ENCODE data around the gene CD74. TPM values are rescaled to one million over a fixed set of nuclear protein-coding genes. Genes with fewer than 3 reads are reported as not detected.

The CD74 gene
- total and polyA plus RNA-seq, 2 of the 4 experiments (the other 2 are of a cell fraction): 0.18 to 1.1 TPM

DNA sequence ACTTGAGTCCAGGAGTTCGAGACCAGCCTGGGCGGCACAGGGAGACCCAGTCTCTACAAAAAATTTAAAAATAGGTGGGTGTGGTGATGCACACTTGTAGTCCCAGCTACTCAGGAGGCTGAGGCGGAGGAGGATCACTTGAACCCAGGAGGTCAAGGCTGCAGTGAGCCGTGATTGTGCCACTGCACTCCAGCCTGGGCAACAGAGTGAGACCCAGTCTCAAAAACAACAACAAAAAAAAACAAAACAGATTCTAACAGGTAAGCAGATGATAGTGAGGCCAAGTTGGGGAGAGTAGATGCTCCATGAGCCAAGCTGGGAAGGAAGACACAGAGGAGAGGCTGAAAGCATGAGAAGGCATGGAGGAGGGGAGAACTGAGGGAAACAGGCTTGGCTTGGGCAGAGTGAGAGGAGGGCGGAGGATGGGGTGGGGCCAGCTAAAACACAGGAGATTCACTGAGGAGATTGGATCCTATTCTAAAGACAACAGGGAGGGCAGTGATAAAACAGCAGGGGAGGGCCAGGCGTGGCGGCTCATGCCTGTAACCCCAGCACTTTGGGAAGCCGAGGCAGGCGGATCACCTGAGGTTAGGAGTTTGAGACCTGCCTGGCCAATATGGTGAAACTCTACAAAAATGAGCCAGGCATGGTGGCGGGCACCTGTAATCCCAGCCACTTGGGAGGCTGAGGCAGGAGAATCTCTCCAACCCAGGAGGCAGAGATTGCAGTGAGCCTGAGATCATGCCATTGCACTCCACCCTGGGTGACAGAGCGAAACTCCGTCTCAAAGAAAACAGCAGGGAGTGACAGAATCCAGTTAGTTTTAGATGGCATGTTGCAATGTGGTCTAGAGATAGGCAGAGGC is 28.5 kb upstream of the CD74 start:
- dilution Hi-C loops (cut with HindIII; ENCODE audit: low sequenced_read_pairs, unreplicated experiment): no loop called here
- Histone ChIP-seq H2AK9ac (replicated peaks; ENCODE audit: low read depth, low read length, poor library complexity) (no peak overlapping the region), H3K9ac (ENCODE audit: low read depth, low read length) (no peak overlapping the region), H3K18ac (ENCODE audit: low read depth, low read length) (no peak overlapping the region), H3K9me1 (ENCODE audit: insufficient read depth, low read length) (no peaks in the 10 kb centered on the region; the same call in 1 of the 2 replicates), H3K56ac (ENCODE audit: extremely low read depth, insufficient read depth, low read length) (no peak overlapping the region), H2BK20ac (ENCODE audit: low read depth, low read length) (no peak overlapping the region), H4K8ac (ENCODE audit: low read depth in 2 of 2, low read length in 2 of 2) (no peak overlapping the region), H2BK5ac (ENCODE audit: low read depth, low read length, poor library complexity, severe bottlenecking) (no peak overlapping the region), H4K20me1 (ENCODE audit: insufficient read depth, low read length) (peaks cover 43% of the 10 kb centered on the region), H2BK15ac (ENCODE audit: low read depth, low read length) (no peak overlapping the region), H4K5ac (ENCODE audit: low read depth, low read length) (no peak overlapping the region), H2AK5ac (ENCODE audit: low read depth, low read length) (no peak overlapping the region), H3K4me2 (ENCODE audit: low read depth, low read length) (no peak overlapping the region), H3K4ac (ENCODE audit: low read depth, low read length) (no peak overlapping the region), H3K9me3 (ENCODE audit: control insufficient read depth, insufficient read depth, low read length) (no peaks in the 10 kb centered on the region), H3K4me3 (ENCODE audit: insufficient read depth, low read depth, low read length) (no peak overlapping the region), H3K27me3 (ENCODE audit: control insufficient read depth, insufficient read depth, low read length) (no peaks in the 10 kb centered on the region), H2AFZ (replicated peaks; ENCODE audit: low read length, poor library complexity) (no peak overlapping the region), H3K27ac (ENCODE audit: insufficient read depth, low read length) (no peak overlapping the region), H3K36me3 (ENCODE audit: control insufficient read depth, insufficient read depth, low read length) (peaks cover 35% of the 10 kb centered on the region), H3K79me1 (ENCODE audit: low read depth in 1 of 2, low read length in 2 of 2) (peaks cover 16 to 34% of the 10 kb centered on the region in 2 experiments), H2BK120ac (ENCODE audit: low read depth, low read length) (no peak overlapping the region), H3K14ac (replicated peaks; ENCODE audit: low read depth, low read length) (no peak overlapping the region), H4K91ac (ENCODE audit: insufficient read depth, low read depth, low read length) (no peak overlapping the region), H3K23ac (ENCODE audit: low read depth, low read length) (no peak overlapping the region), H3K4me1 (ENCODE audit: control insufficient read depth, insufficient read depth, low read length) (peaks cover 1% of the 10 kb centered on the region; the same call in 1 of the 2 replicates)
- no peak for DNase-seq
- in situ Hi-C loops (cut with MboI; ENCODE audit: low sequenced_read_pairs): loop anchor here (25.0 kb wide), 2 partner anchors 604 to 804 kb away; no protein-coding TSS in a partner anchor
- CTCF ChIA-PET: no interaction called here
- WGBS, 2 experiments (ENCODE audit: extremely low coverage in 2 of 2, insufficient read length in 1 of 2): 90% methylated on average over 7 of the region's 12 CpGs; no CpG with 5 or more reads in 1 of the 2 experiments
- TF ChIP-seq MAFK (IDR thresholded peaks at IDR 0.05; ENCODE audit: low read depth, low read length) (no peak), CEBPB (IDR thresholded peaks at IDR 0.05; ENCODE audit: low read depth, low read length) (no peak), CHD1 (IDR thresholded peaks at IDR 0.05; ENCODE audit: low read depth, low read length) (no peak), NFE2L2 (IDR thresholded peaks at IDR 0.05; ENCODE audit: low read depth, low read length) (no peak), MXI1 (IDR thresholded peaks at IDR 0.05; ENCODE audit: borderline replicate concordance, low read depth, low read length) (no peak), RAD21 (IDR thresholded peaks at IDR 0.05; ENCODE audit: low read length) (no peak), MAZ (IDR thresholded peaks at IDR 0.05; ENCODE audit: borderline replicate concordance, low read depth, low read length) (no peak), SMC3 (IDR thresholded peaks at IDR 0.05; ENCODE audit: low read depth, low read length) (no peak), RFX5 (IDR thresholded peaks at IDR 0.05; ENCODE audit: low read depth, low read length) (no peak), FOS (IDR thresholded peaks at IDR 0.05; ENCODE audit: low read depth, low read length) (no peak)
- TF ChIP-seq, protein P1, sequence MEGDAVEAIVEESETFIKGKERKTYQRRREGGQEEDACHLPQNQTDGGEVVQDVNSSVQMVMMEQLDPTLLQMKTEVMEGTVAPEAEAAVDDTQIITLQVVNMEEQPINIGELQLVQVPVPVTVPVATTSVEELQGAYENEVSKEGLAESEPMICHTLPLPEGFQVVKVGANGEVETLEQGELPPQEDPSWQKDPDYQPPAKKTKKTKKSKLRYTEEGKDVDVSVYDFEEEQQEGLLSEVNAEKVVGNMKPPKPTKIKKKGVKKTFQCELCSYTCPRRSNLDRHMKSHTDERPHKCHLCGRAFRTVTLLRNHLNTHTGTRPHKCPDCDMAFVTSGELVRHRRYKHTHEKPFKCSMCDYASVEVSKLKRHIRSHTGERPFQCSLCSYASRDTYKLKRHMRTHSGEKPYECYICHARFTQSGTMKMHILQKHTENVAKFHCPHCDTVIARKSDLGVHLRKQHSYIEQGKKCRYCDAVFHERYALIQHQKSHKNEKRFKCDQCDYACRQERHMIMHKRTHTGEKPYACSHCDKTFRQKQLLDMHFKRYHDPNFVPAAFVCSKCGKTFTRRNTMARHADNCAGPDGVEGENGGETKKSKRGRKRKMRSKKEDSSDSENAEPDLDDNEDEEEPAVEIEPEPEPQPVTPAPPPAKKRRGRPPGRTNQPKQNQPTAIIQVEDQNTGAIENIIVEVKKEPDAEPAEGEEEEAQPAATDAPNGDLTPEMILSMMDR (conservative IDR thresholded peaks at IDR 0.05; ENCODE audit: low read depth, low read length): no peak
- TF ChIP-seq, protein P2, sequence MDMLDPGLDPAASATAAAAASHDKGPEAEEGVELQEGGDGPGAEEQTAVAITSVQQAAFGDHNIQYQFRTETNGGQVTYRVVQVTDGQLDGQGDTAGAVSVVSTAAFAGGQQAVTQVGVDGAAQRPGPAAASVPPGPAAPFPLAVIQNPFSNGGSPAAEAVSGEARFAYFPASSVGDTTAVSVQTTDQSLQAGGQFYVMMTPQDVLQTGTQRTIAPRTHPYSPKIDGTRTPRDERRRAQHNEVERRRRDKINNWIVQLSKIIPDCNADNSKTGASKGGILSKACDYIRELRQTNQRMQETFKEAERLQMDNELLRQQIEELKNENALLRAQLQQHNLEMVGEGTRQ (IDR thresholded peaks at IDR 0.05; ENCODE audit: low read depth, low read length): no peak
- TF ChIP-seq, protein P3, sequence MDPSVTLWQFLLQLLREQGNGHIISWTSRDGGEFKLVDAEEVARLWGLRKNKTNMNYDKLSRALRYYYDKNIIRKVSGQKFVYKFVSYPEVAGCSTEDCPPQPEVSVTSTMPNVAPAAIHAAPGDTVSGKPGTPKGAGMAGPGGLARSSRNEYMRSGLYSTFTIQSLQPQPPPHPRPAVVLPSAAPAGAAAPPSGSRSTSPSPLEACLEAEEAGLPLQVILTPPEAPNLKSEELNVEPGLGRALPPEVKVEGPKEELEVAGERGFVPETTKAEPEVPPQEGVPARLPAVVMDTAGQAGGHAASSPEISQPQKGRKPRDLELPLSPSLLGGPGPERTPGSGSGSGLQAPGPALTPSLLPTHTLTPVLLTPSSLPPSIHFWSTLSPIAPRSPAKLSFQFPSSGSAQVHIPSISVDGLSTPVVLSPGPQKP (IDR thresholded peaks at IDR 0.05; ENCODE audit: borderline replicate concordance, low read depth, low read length): no peak
- ATAC-seq (ENCODE audit: low read depth): peak; percentile 18; the same call in 1 of the 2 replicates
- POLR2A ChIA-PET (ENCODE audit: unreplicated experiment): no interaction called here
- BruUV-seq (replicated peaks): no TSS peak
- intact Hi-C loops (cut with micrococcal nuclease): no loop called here
